ENCODE data around the gene FAM217B. TPM values are rescaled to one million over a fixed set of nuclear protein-coding genes. Genes with fewer than 3 reads are reported as not detected.

The FAM217B gene
- total and polyA plus RNA-seq, 2 donors from 2014 or later: 3.2 to 15.5 TPM

- H3K9me3 ChIP-seq (ENCODE audit: control insufficient read depth in 2 of 3, insufficient read depth in 1 of 3, low read length in 3 of 3): no peaks in the 10 kb centered on the region
- no peak for FAIRE-seq
These were observed 27.6 kb upstream of the FAM217B start for GRCh38 chr20:59912609-59913008.

GRCh38 chr20:59920944-59921343, 19.2 kb upstream of the FAM217B start:
- no peaks in the 10 kb centered on the region for H3K9me3 ChIP-seq (ENCODE audit: control insufficient read depth in 2 of 3, insufficient read depth in 1 of 3, low read length in 3 of 3)

More at GRCh38 chr20:59912609-59913008, 27.6 kb upstream of the FAM217B start:
- H3K4me3 ChIP-seq (ENCODE audit: low read length in 3 of 3): no peak overlapping the region
- H3K4me1 ChIP-seq (ENCODE audit: control insufficient read depth in 2 of 3, insufficient read depth in 2 of 3, low read depth in 1 of 3, low read length in 3 of 3): no peaks in the 10 kb centered on the region
- H3K9ac ChIP-seq (ENCODE audit: low read length in 3 of 3): no peak overlapping the region
- DNase-seq: no peak
- H3K36me3 ChIP-seq (ENCODE audit: control insufficient read depth in 2 of 3, insufficient read depth in 3 of 3, low read length in 3 of 3): no peaks in the 10 kb centered on the region
- no peak for TF ChIP-seq CTCF (IDR thresholded peaks at IDR 0.05; ENCODE audit: borderline replicate concordance, extremely low read depth, insufficient read depth)
- H3K27me3 ChIP-seq (ENCODE audit: control insufficient read depth, insufficient read depth, low read length): no peaks in the 10 kb centered on the region
- no peak overlapping the region for H3K27ac ChIP-seq (ENCODE audit: low read depth in 2 of 2, low read length in 2 of 2)
- intact Hi-C loops (cut with DNase I): no loop called here

GRCh38 chr20:59923514-59923913, 16.7 kb upstream of the FAM217B start:
- no peak overlapping the region for H3K27ac ChIP-seq (ENCODE audit: low read depth in 2 of 2, low read length in 2 of 2)
- no peaks in the 10 kb centered on the region for H3K27me3 ChIP-seq (ENCODE audit: control insufficient read depth, insufficient read depth, low read length)
- H3K4me3 ChIP-seq (ENCODE audit: low read length in 3 of 3): no peak overlapping the region

More at GRCh38 chr20:59920944-59921343, 19.2 kb upstream of the FAM217B start:
- Histone ChIP-seq H3K36me3 (ENCODE audit: control insufficient read depth in 2 of 3, insufficient read depth in 3 of 3, low read length in 3 of 3) (no peaks in the 10 kb centered on the region), H3K4me3 (ENCODE audit: low read length in 3 of 3) (no peak overlapping the region), H3K9ac (ENCODE audit: low read length in 3 of 3) (no peak overlapping the region), H3K27ac (ENCODE audit: low read depth in 2 of 2, low read length in 2 of 2) (no peak overlapping the region), H3K27me3 (ENCODE audit: control insufficient read depth, insufficient read depth, low read length) (no peaks in the 10 kb centered on the region), H3K4me1 (ENCODE audit: control insufficient read depth in 2 of 3, insufficient read depth in 2 of 3, low read depth in 1 of 3, low read length in 3 of 3) (peaks cover 0 to 3% (median 0%) of the 10 kb centered on the region in 3 donors)
- no peak for FAIRE-seq
- intact Hi-C loops (cut with DNase I): no loop called here
- TF ChIP-seq CTCF (IDR thresholded peaks at IDR 0.05; ENCODE audit: borderline replicate concordance, extremely low read depth, insufficient read depth): no peak
- no peak for DNase-seq

More at GRCh38 chr20:59923514-59923913, 16.7 kb upstream of the FAM217B start:
- peaks cover 0 to 6% (median 5%) of the 10 kb centered on the region in 3 donors for H3K4me1 ChIP-seq (ENCODE audit: control insufficient read depth in 2 of 3, insufficient read depth in 2 of 3, low read depth in 1 of 3, low read length in 3 of 3)
- no peak for FAIRE-seq
- no peaks in the 10 kb centered on the region for H3K9me3 ChIP-seq (ENCODE audit: control insufficient read depth in 2 of 3, insufficient read depth in 1 of 3, low read length in 3 of 3)
- no peak for DNase-seq
- TF ChIP-seq CTCF (IDR thresholded peaks at IDR 0.05; ENCODE audit: borderline replicate concordance, extremely low read depth, insufficient read depth): no peak
- no peak overlapping the region for H3K9ac ChIP-seq (ENCODE audit: low read length in 3 of 3)
- intact Hi-C loops (cut with DNase I): no loop called here
- no peaks in the 10 kb centered on the region for H3K36me3 ChIP-seq (ENCODE audit: control insufficient read depth in 2 of 3, insufficient read depth in 3 of 3, low read length in 3 of 3)

Measured in kidney (tissue), 14 donors.